ENCODE results near the gene FOXG1.

DNA sequence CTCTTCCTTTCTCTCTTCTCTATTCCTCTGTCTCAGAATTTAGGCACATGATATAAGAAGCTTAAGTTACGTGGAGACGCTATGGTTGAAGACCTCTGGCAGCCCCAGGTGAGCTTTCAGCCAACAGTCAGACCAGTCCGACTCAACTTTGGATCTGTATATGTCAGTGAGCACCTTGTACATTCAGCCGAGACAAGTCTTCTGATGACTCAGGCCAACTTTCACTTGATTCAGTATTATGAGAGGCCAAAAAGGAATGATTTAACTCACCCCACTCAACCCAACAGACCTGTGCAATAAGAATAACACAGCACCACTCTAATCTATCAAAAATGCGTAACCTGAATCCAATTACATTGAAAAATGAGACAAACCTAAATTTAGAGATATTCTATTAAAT is 47.5 kb upstream of the FOXG1 start:
- TF ChIP-seq POLR2A (IDR thresholded peaks at IDR 0.05) (no peak), EP300 (IDR thresholded peaks at IDR 0.05) (no peak), POLR2AphosphoS5 (IDR thresholded peaks at IDR 0.05) (no peak)
- TF ChIP-seq, protein P1, sequence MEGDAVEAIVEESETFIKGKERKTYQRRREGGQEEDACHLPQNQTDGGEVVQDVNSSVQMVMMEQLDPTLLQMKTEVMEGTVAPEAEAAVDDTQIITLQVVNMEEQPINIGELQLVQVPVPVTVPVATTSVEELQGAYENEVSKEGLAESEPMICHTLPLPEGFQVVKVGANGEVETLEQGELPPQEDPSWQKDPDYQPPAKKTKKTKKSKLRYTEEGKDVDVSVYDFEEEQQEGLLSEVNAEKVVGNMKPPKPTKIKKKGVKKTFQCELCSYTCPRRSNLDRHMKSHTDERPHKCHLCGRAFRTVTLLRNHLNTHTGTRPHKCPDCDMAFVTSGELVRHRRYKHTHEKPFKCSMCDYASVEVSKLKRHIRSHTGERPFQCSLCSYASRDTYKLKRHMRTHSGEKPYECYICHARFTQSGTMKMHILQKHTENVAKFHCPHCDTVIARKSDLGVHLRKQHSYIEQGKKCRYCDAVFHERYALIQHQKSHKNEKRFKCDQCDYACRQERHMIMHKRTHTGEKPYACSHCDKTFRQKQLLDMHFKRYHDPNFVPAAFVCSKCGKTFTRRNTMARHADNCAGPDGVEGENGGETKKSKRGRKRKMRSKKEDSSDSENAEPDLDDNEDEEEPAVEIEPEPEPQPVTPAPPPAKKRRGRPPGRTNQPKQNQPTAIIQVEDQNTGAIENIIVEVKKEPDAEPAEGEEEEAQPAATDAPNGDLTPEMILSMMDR (IDR thresholded peaks at IDR 0.05), result no peak
